Measurements from ENCODE around the gene MTG2. TPM values are rescaled to one million over a fixed set of nuclear protein-coding genes. Genes with fewer than 3 reads are reported as not detected.

The MTG2 gene
- total RNA-seq, 2 donors from 2014 or later, result 40.0 to 53.0 TPM

- intact Hi-C loops (cut with DNase I), result no loop called here
- no peak overlapping the region for H3K4me3 ChIP-seq
- no peak for TF ChIP-seq CTCF (IDR thresholded peaks at IDR 0.05)
- no peak for TF ChIP-seq POLR2AphosphoS5 (IDR thresholded peaks at IDR 0.05)
- no peak for TF ChIP-seq POLR2A (IDR thresholded peaks at IDR 0.05)
- H3K27ac ChIP-seq, result no peak overlapping the region
- DNase-seq (ENCODE audit: low spot score), result no peak
- no peaks in the 10 kb centered on the region for H3K9me3 ChIP-seq
- 90% methylated on average over 9 of the region's 11 CpGs for WGBS
- no peaks in the 10 kb centered on the region for H3K36me3 ChIP-seq
- no peaks in the 10 kb centered on the region for H3K4me1 ChIP-seq (replicated peaks)
- H3K27me3 ChIP-seq (replicated peaks; ENCODE audit: insufficient read depth), result no peaks in the 10 kb centered on the region
These were observed 31.6 kb upstream of the MTG2 start for GRCh38 chr20:62151225-62151624.

GRCh38 chr20:62151835-62152364 lies 30.9 kb upstream of the MTG2 start:
- H3K36me3 ChIP-seq, result no peaks in the 10 kb centered on the region
- H3K27me3 ChIP-seq (replicated peaks; ENCODE audit: insufficient read depth), result no peaks in the 10 kb centered on the region
- H3K4me3 ChIP-seq, result no peak overlapping the region
- no peak overlapping the region for H3K27ac ChIP-seq
- H3K4me1 ChIP-seq (replicated peaks), result no peaks in the 10 kb centered on the region
- intact Hi-C loops (cut with DNase I), result no loop called here
- DNase-seq (ENCODE audit: low spot score), result no peak
- TF ChIP-seq POLR2AphosphoS5 (IDR thresholded peaks at IDR 0.05) (no peak), POLR2A (IDR thresholded peaks at IDR 0.05) (no peak), CTCF (IDR thresholded peaks at IDR 0.05) (no peak)
- no peaks in the 10 kb centered on the region for H3K9me3 ChIP-seq
- WGBS, result 86% methylated on average over 23 of the region's 23 CpGs

- Histone ChIP-seq H3K27ac (no peak overlapping the region), H3K27me3 (replicated peaks; ENCODE audit: insufficient read depth) (no peaks in the 10 kb centered on the region), H3K4me1 (replicated peaks) (no peaks in the 10 kb centered on the region), H3K4me3 (no peak overlapping the region), H3K36me3 (peaks cover 0 to 1% of the 10 kb centered on the region in 2 donors), H3K9me3 (no peaks in the 10 kb centered on the region)
- no peak for DNase-seq (ENCODE audit: low spot score)
- no peak for TF ChIP-seq CTCF (IDR thresholded peaks at IDR 0.05)
- TF ChIP-seq POLR2AphosphoS5 (IDR thresholded peaks at IDR 0.05), result no peak
- TF ChIP-seq POLR2A (IDR thresholded peaks at IDR 0.05), result no peak
- 86% methylated on average over 29 of the region's 29 CpGs for WGBS
- intact Hi-C loops (cut with DNase I), result loop anchor here (5.0 kb wide), 1 partner anchor 143 kb away; no protein-coding TSS in a partner anchor
These were observed 27.2 kb upstream of the MTG2 start for GRCh38 chr20:62155428-62156253.

GRCh38 chr20:62156254-62156556 lies 26.6 kb upstream of the MTG2 start:
- intact Hi-C loops (cut with DNase I), result loop anchor here (5.0 kb wide), 1 partner anchor 144 kb away; no protein-coding TSS in a partner anchor
- no peaks in the 10 kb centered on the region for H3K27me3 ChIP-seq (replicated peaks; ENCODE audit: insufficient read depth)
- no peaks in the 10 kb centered on the region for H3K9me3 ChIP-seq
- WGBS, result 89% methylated on average over 3 of the region's 3 CpGs
- H3K4me3 ChIP-seq, result no peak overlapping the region
- H3K4me1 ChIP-seq (replicated peaks), result no peaks in the 10 kb centered on the region
- TF ChIP-seq CTCF (IDR thresholded peaks at IDR 0.05) (no peak), POLR2A (IDR thresholded peaks at IDR 0.05) (no peak), POLR2AphosphoS5 (IDR thresholded peaks at IDR 0.05) (no peak)
- H3K27ac ChIP-seq, result no peak overlapping the region
- peaks cover 0 to 7% of the 10 kb centered on the region in 2 donors for H3K36me3 ChIP-seq
- DNase-seq (ENCODE audit: low spot score), result no peak
